H1 (cell line): ENCODE results near the gene ROBO2. TPM values are rescaled to one million over a fixed set of nuclear protein-coding genes. Genes with fewer than 3 reads are reported as not detected.

Experiments used
- SP2 ChIP-seq: IDR thresholded peaks from 2 replicates; pipeline ENCODE4 v1.6.1; 2012; ENCODE audit warnings: mild to moderate bottlenecking, low read length, inconsistent platforms
- polyA plus RNA-seq, 7 experiments: library from polyadenylated mRNA; depleted of rRNA in 3 of 7; stranded (reverse) in 5 of 7; unstranded in 2 of 7; fragments of >200 nt in 5 of 7; fragments of 200-250 nt in 2 of 7; gene quantifications; 1 replicate in 5 of 7; 2 replicates in 1 of 7; 4 replicates in 1 of 7; pipeline versions ENCODE4 v1.2.1 to v1.2.3, GENCODE V29; 2011 to 2013; ENCODE audit warnings: missing spikeins in 2 of 7, mixed read lengths in 2 of 7
- total RNA-seq: library from RNA; stranded (reverse); fragmentation: NEBNext Ultra II Directional; extraction: Animal tissue kit (Norgen Biotek cat#: 25700); gene quantifications from 2 replicates; pipeline ENCODE4 v1.2.1, GENCODE V29; 2021
- TF ChIP-seq, protein P1 (sequence below): fragments of 300-600 bp; sonication (generic); IDR thresholded peaks from 2 replicates; pipeline ENCODE4 v1.7.1; 2012; ENCODE audit warnings: low read length, moderate library complexity, mild to moderate bottlenecking, inconsistent platforms; ENCODE audit not compliant: insufficient replicate concordance

ROBO2 gene
- total and polyA plus RNA-seq, 2 of the 8 experiments (the other 6 are each of a cell fraction or from before 2014, with no cell fraction given): 1.5 to 2.9 TPM

DNA sequence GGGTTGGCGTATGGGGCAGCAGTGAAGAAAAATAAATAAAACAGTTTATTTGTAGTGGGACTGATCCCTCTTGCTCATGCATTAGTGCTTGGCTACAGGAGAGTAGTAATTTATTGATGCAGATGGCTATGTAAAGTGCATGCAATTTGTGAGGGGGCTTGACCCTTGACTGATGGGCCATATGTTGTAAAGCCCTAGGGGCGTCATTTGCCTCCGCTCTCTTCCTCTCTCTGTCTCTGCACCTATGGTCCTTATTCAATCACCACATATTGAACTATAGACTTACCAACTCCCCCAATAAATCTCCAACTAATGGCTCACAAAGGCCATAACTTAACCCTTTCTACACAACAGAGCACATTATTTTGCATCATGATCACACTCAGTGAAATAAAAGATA, 227.7 kb downstream of the ROBO2 start (continued):
- TF ChIP-seq, protein P1, sequence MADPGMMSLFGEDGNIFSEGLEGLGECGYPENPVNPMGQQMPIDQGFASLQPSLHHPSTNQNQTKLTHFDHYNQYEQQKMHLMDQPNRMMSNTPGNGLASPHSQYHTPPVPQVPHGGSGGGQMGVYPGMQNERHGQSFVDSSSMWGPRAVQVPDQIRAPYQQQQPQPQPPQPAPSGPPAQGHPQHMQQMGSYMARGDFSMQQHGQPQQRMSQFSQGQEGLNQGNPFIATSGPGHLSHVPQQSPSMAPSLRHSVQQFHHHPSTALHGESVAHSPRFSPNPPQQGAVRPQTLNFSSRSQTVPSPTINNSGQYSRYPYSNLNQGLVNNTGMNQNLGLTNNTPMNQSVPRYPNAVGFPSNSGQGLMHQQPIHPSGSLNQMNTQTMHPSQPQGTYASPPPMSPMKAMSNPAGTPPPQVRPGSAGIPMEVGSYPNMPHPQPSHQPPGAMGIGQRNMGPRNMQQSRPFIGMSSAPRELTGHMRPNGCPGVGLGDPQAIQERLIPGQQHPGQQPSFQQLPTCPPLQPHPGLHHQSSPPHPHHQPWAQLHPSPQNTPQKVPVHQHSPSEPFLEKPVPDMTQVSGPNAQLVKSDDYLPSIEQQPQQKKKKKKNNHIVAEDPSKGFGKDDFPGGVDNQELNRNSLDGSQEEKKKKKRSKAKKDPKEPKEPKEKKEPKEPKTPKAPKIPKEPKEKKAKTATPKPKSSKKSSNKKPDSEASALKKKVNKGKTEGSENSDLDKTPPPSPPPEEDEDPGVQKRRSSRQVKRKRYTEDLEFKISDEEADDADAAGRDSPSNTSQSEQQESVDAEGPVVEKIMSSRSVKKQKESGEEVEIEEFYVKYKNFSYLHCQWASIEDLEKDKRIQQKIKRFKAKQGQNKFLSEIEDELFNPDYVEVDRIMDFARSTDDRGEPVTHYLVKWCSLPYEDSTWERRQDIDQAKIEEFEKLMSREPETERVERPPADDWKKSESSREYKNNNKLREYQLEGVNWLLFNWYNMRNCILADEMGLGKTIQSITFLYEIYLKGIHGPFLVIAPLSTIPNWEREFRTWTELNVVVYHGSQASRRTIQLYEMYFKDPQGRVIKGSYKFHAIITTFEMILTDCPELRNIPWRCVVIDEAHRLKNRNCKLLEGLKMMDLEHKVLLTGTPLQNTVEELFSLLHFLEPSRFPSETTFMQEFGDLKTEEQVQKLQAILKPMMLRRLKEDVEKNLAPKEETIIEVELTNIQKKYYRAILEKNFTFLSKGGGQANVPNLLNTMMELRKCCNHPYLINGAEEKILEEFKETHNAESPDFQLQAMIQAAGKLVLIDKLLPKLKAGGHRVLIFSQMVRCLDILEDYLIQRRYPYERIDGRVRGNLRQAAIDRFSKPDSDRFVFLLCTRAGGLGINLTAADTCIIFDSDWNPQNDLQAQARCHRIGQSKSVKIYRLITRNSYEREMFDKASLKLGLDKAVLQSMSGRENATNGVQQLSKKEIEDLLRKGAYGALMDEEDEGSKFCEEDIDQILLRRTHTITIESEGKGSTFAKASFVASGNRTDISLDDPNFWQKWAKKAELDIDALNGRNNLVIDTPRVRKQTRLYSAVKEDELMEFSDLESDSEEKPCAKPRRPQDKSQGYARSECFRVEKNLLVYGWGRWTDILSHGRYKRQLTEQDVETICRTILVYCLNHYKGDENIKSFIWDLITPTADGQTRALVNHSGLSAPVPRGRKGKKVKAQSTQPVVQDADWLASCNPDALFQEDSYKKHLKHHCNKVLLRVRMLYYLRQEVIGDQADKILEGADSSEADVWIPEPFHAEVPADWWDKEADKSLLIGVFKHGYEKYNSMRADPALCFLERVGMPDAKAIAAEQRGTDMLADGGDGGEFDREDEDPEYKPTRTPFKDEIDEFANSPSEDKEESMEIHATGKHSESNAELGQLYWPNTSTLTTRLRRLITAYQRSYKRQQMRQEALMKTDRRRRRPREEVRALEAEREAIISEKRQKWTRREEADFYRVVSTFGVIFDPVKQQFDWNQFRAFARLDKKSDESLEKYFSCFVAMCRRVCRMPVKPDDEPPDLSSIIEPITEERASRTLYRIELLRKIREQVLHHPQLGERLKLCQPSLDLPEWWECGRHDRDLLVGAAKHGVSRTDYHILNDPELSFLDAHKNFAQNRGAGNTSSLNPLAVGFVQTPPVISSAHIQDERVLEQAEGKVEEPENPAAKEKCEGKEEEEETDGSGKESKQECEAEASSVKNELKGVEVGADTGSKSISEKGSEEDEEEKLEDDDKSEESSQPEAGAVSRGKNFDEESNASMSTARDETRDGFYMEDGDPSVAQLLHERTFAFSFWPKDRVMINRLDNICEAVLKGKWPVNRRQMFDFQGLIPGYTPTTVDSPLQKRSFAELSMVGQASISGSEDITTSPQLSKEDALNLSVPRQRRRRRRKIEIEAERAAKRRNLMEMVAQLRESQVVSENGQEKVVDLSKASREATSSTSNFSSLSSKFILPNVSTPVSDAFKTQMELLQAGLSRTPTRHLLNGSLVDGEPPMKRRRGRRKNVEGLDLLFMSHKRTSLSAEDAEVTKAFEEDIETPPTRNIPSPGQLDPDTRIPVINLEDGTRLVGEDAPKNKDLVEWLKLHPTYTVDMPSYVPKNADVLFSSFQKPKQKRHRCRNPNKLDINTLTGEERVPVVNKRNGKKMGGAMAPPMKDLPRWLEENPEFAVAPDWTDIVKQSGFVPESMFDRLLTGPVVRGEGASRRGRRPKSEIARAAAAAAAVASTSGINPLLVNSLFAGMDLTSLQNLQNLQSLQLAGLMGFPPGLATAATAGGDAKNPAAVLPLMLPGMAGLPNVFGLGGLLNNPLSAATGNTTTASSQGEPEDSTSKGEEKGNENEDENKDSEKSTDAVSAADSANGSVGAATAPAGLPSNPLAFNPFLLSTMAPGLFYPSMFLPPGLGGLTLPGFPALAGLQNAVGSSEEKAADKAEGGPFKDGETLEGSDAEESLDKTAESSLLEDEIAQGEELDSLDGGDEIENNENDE: no peak
- TF ChIP-seq SP2: no peak
